ENCODE results near the gene SLC29A4.

DNA sequence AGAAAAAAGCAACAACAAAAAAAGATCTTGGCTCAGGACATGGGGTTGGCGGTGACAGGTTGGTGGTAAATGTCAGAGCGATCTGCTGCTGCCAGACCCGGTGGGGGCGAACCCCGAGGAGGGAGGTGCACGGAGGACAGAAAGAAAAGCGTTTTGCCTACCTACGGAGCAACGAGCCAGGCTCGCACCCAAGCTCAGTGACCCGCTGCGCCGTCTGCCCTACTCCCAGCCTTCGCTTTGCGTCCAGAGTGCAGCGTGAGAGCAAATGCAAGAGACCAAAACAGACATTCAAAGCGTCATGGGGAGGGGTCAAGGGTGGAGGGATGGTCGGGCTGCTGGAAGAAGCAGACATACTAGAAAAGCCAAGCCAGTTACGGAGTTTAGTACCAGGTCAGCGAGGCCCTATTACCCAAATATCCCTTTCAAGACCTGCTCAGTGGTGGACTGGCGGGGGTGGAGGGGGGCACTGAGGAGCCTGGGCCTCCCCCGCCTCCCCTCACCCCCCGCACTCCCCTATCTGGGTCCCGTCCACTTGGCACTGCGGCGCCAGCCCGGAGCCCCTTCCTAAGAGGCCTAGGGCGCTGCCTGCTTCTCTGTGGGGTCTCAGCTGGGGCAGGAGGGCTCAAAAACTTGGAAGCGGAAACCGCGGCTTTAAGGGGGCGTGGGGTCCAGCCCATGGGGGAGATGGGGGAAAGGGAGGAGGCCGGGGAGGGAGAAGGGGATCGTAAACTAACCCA is 66.9 kb downstream of the SLC29A4 start:
- TF ChIP-seq, protein P1, sequence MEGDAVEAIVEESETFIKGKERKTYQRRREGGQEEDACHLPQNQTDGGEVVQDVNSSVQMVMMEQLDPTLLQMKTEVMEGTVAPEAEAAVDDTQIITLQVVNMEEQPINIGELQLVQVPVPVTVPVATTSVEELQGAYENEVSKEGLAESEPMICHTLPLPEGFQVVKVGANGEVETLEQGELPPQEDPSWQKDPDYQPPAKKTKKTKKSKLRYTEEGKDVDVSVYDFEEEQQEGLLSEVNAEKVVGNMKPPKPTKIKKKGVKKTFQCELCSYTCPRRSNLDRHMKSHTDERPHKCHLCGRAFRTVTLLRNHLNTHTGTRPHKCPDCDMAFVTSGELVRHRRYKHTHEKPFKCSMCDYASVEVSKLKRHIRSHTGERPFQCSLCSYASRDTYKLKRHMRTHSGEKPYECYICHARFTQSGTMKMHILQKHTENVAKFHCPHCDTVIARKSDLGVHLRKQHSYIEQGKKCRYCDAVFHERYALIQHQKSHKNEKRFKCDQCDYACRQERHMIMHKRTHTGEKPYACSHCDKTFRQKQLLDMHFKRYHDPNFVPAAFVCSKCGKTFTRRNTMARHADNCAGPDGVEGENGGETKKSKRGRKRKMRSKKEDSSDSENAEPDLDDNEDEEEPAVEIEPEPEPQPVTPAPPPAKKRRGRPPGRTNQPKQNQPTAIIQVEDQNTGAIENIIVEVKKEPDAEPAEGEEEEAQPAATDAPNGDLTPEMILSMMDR (conservative IDR thresholded peaks at IDR 0.05; ENCODE audit: low read depth, low read length), result no peak
- TF ChIP-seq EZH2 (IDR thresholded peaks at IDR 0.05; ENCODE audit: borderline replicate concordance, low read depth, low read length, poor library complexity, severe bottlenecking), result no peak

Measured in A673 (cell line).